PC-3 (cell line): ENCODE results near the gene CEND1. TPM values are rescaled to one million over a fixed set of nuclear protein-coding genes. Genes with fewer than 3 reads are reported as not detected.

Experiments
- ATAC-seq: fragments of 200-7000 bp; cut with Tn5 transposase; 2 replicates; pipeline ENCODE4 v1.9.1; 2020; ENCODE audit warnings: mild to moderate bottlenecking, moderate library complexity
- BruUV-seq: library from RNA; stranded (reverse); fragments of 400-500 nt; replicated peaks from 2 replicates; lab custom pipeline; 2021; lab: Mats Ljungman, UMichigan
- CTCF ChIA-PET: fragments of 300-600 bp; sonication (Branson Sonifier 250); formaldehyde crosslinking; loops from one replicate; lab custom pipeline; 2022; ENCODE audit warnings: antibody characterized with exemption; lab: Charles Lee
- POLR2A ChIA-PET: fragments of 300-600 bp; sonication (Branson Sonifier 250); formaldehyde crosslinking; loops from one replicate; lab custom pipeline; 2022; ENCODE audit warnings: antibody characterized with exemption; ENCODE audit not compliant: unreplicated experiment; lab: Charles Lee
- DNase-seq: peaks from one replicate; pipeline ENCODE4 v3.0.0-alpha.2; 2015
- H2AFZ ChIP-seq: fragments of 300-600 bp; sonication (generic); 2 replicates; pipeline ENCODE4 v1.6.0; 2016; ENCODE audit warnings: antibody characterized with exemption, low read length
- H3F3A ChIP-seq: fragments of 300-600 bp; sonication (generic); one replicate; pipeline ENCODE4 v1.6.0; 2017; ENCODE audit warnings: antibody characterized with exemption, low read length, control low read depth, mild to moderate bottlenecking; ENCODE audit not compliant: unreplicated experiment
- H3K27ac ChIP-seq: fragments of 300-600 bp; sonication (generic); 2 replicates; pipeline ENCODE4 v1.5.1; 2016; ENCODE audit warnings: mild to moderate bottlenecking, low read length
- H3K27me3 ChIP-seq: fragments of 300-600 bp; sonication (generic); 2 replicates; pipeline ENCODE4 v1.6.1; 2016; ENCODE audit warnings: low read length, mixed read lengths
- H3K36me3 ChIP-seq: fragments of 300-600 bp; sonication (generic); 2 replicates; pipeline ENCODE4 v1.6.1; 2016; ENCODE audit warnings: low read depth, mixed run types, low read length, mixed read lengths
- H3K4me1 ChIP-seq: fragments of 300-600 bp; sonication (generic); 2 replicates; pipeline ENCODE4 v1.5.1; 2016; ENCODE audit warnings: low read length; ENCODE audit not compliant: insufficient read depth
- H3K4me2 ChIP-seq: fragments of 300-600 bp; sonication (generic); 2 replicates; pipeline ENCODE4 v1.6.0; 2016; ENCODE audit warnings: low read length
- H3K4me3 ChIP-seq: fragments of 300-600 bp; sonication (generic); 2 replicates; pipeline ENCODE4 v1.5.1; 2016; ENCODE audit warnings: mild to moderate bottlenecking, low read length, mixed read lengths
- H3K79me2 ChIP-seq: fragments of 300-600 bp; sonication (generic); 2 replicates; pipeline ENCODE4 v1.6.1; 2017; ENCODE audit warnings: low read length, mixed read lengths
- H3K9ac ChIP-seq: fragments of 300-600 bp; sonication (generic); 2 replicates; pipeline ENCODE4 v1.6.0; 2016; ENCODE audit warnings: mild to moderate bottlenecking, low read length
- H3K9me2 ChIP-seq: fragments of 300-600 bp; sonication (generic); replicated peaks from 2 replicates; pipeline ENCODE4 v1.6.1; 2016; ENCODE audit warnings: mixed run types, low read length, mixed read lengths
- H3K9me3 ChIP-seq: fragments of 300-600 bp; sonication (generic); 2 replicates; pipeline ENCODE4 v1.6.1; 2016; ENCODE audit warnings: low read length, mixed read lengths
- H4K20me1 ChIP-seq: fragments of 300-600 bp; sonication (generic); 2 replicates; pipeline ENCODE4 v1.6.1; 2016; ENCODE audit warnings: low read length, mixed read lengths
- CTCF ChIP-seq: fragments of 300-600 bp; sonication (generic); conservative IDR thresholded peaks from 2 replicates; pipeline ENCODE4 v1.5.1; 2017; ENCODE audit warnings: antibody characterized with exemption, low read depth, mild to moderate bottlenecking, low read length
- EZH2 ChIP-seq: fragments of 300-600 bp; sonication (generic); IDR thresholded peaks from one replicate; pipeline ENCODE4 v1.6.1; 2017; ENCODE audit warnings: antibody characterized with exemption, mild to moderate bottlenecking, low read length; ENCODE audit not compliant: unreplicated experiment
- EZH2phosphoT487 ChIP-seq: fragments of 300-600 bp; sonication (generic); IDR thresholded peaks from 2 replicates; pipeline ENCODE4 v1.6.1; 2018; ENCODE audit warnings: mild to moderate bottlenecking, antibody characterized with exemption, low read length, borderline replicate concordance
- intact Hi-C: fragments of 100-400 bp; cut with micrococcal nuclease; formaldehyde crosslinking; loops from 2 replicates; pipeline ENCODE4 v1.9.0; 2023
- total RNA-seq: library from RNA; depleted of rRNA; stranded (reverse); fragments of >200 nt; gene quantifications from 2 replicates; pipeline ENCODE4 v1.2.3, GENCODE V29; 2014

Gene CEND1
- total RNA-seq, 1 experiment from 2014 or later: not detected

- intact Hi-C loops: no loop called here
- POLR2A ChIA-PET: interaction anchor here (1.0 to 2.0 kb wide), 2 partner anchors 12 to 24 kb away, joined by 3 to 16 read pairs; partner anchors contain the start of gene PNPLA2
- no peak overlapping the region for H2AFZ ChIP-seq
- peaks cover 31% of the 10 kb centered on the region for H3K4me1 ChIP-seq
- no peak for ATAC-seq
- no peaks in the 10 kb centered on the region for H3F3A ChIP-seq
- H3K4me3 ChIP-seq: peak overlapping the region; percentile 83
- H3K4me2 ChIP-seq: peak overlapping the region; percentile 93
- H3K9me3 ChIP-seq: no peaks in the 10 kb centered on the region
- DNase-seq: no peak
- H3K27ac ChIP-seq: peak overlapping the region; percentile 37
- H3K9ac ChIP-seq: peak overlapping the region; percentile 94
- peaks cover under 1% of the 10 kb centered on the region; the same call in 1 of the 2 replicates for H4K20me1 ChIP-seq
- BruUV-seq: no TSS peak
- no peaks in the 10 kb centered on the region for H3K9me2 ChIP-seq
- H3K36me3 ChIP-seq: peaks cover 10% of the 10 kb centered on the region; the same call in 1 of the 2 replicates
- H3K27me3 ChIP-seq: no peaks in the 10 kb centered on the region
- TF ChIP-seq EZH2phosphoT487 (no peak), EZH2 (no peak), CTCF (no peak)
- peaks cover 46% of the 10 kb centered on the region for H3K79me2 ChIP-seq
- CTCF ChIA-PET: interaction anchor here (1.3 kb wide), 1 partner anchor 13 kb away, joined by 18 read pairs; the partner anchor contains the start of gene PNPLA2
Observed at GRCh38 chr11:831961-832528, 42.2 kb upstream of the CEND1 start.

- BruUV-seq: no TSS peak
- H3K9me3 ChIP-seq: no peaks in the 10 kb centered on the region
- no peak overlapping the region for H3K27ac ChIP-seq
- intact Hi-C loops: no loop called here
- H3K9me2 ChIP-seq: no peaks in the 10 kb centered on the region
- H3K79me2 ChIP-seq: peaks cover 39% of the 10 kb centered on the region
- ATAC-seq: no peak
- no peak overlapping the region for H2AFZ ChIP-seq
- H3K9ac ChIP-seq: no peak overlapping the region
- TF ChIP-seq EZH2 (no peak), CTCF (no peak), EZH2phosphoT487 (no peak)
- peaks cover 37% of the 10 kb centered on the region for H3K4me1 ChIP-seq
- no peaks in the 10 kb centered on the region for H3K27me3 ChIP-seq
- no peaks in the 10 kb centered on the region for H4K20me1 ChIP-seq
- H3F3A ChIP-seq: no peaks in the 10 kb centered on the region
- ChIA-PET POLR2A (interaction anchor here (0.6 to 2.0 kb wide), 2 partner anchors 12 to 229 kb away, joined by 4 to 16 read pairs; partner anchors contain the start of gene PNPLA2), CTCF (no interaction called here)
- H3K36me3 ChIP-seq: 0 out of 2 replicates have a peak, but pooled peaks cover 3% of the 10 kb centered on the region
- peak overlapping the region; percentile 93 for H3K4me2 ChIP-seq
- DNase-seq: no peak
- peak overlapping the region; percentile 83; the same call in 1 of the 2 replicates for H3K4me3 ChIP-seq
Observed at GRCh38 chr11:831118-831864, 41.4 kb upstream of the CEND1 start.
